Stimulated activated CD8-positive, alpha-beta memory T cell treated with anti-CD3 and anti-CD28 coated beads, Interleukin-2, amount 100 ng/mL, for 1 hour (primary cell): ENCODE results near the gene MAD2L1BP.
"Not testable (repeated sequence)": the region's sequence is repeated elsewhere in the genome, so short reads cannot be mapped to it uniquely, and the experiment has no call there.

Experiments used
- DNase-seq, 2 donors: peaks; one replicate each; pipeline ENCODE4 v3.0.0-alpha.2; 2020; ENCODE audit warnings: low read depth in 2 of 2

The MAD2L1BP gene

GRCh38 chr6:43635387-43636307, at the start of gene MAD2L1BP:
TSS of gene MAD2L1BP (plus strand) at chr6:43635840. CDS start at chr6:43635876, 36 bp downstream.
- peak; percentile 71 to 76 for DNase-seq

GRCh38 chr6:43588194-43588593, 47.4 kb upstream of the MAD2L1BP start:
- no peak for DNase-seq

- DNase-seq = not testable (repeated sequence)
Observed at GRCh38 chr6:43589564-43589963, 46.1 kb upstream of the MAD2L1BP start.

- DNase-seq = no peak
Observed at GRCh38 chr6:43593938-43594337, 41.7 kb upstream of the MAD2L1BP start.

GRCh38 chr6:43600595-43600994, 35.0 kb upstream of the MAD2L1BP start:
- no peak for DNase-seq

- no peak for DNase-seq
Observed at GRCh38 chr6:43604174-43604573, 31.5 kb upstream of the MAD2L1BP start.

- DNase-seq = no peak
Observed at GRCh38 chr6:43606019-43606418, 29.6 kb upstream of the MAD2L1BP start.

GRCh38 chr6:43608310-43608763, 27.3 kb upstream of the MAD2L1BP start:
- DNase-seq = peak; percentile 25 to 29

GRCh38 chr6:43608807-43609206, 26.8 kb upstream of the MAD2L1BP start:
- no peak for DNase-seq

GRCh38 chr6:43609402-43609801, 26.2 kb upstream of the MAD2L1BP start:
- DNase-seq = no peak

GRCh38 chr6:43610431-43610830, 25.2 kb upstream of the MAD2L1BP start:
- DNase-seq = no peak

- DNase-seq = no peak
Observed at GRCh38 chr6:43613721-43614395, 21.8 kb upstream of the MAD2L1BP start.

- no peak for DNase-seq
Observed at GRCh38 chr6:43614396-43614730, 21.3 kb upstream of the MAD2L1BP start.

GRCh38 chr6:43616725-43617472, 18.7 kb upstream of the MAD2L1BP start:
- DNase-seq = no peak

GRCh38 chr6:43621078-43621835, 14.4 kb upstream of the MAD2L1BP start:
- DNase-seq = no peak

- no peak for DNase-seq
Observed at GRCh38 chr6:43621836-43622180, 13.8 kb upstream of the MAD2L1BP start.

GRCh38 chr6:43622541-43622940, 13.1 kb upstream of the MAD2L1BP start:
- DNase-seq = no peak

GRCh38 chr6:43623880-43624785, 11.5 kb upstream of the MAD2L1BP start:
- DNase-seq = no peak

GRCh38 chr6:43624786-43625288, 10.8 kb upstream of the MAD2L1BP start:
- DNase-seq = no peak

- no peak for DNase-seq
Observed at GRCh38 chr6:43625393-43625992, 10.1 kb upstream of the MAD2L1BP start.
